ENCODE measurements around the gene CIROP. TPM values are rescaled to one million over a fixed set of nuclear protein-coding genes. Genes with fewer than 3 reads are reported as not detected.

Gene CIROP
- total and polyA plus RNA-seq, 9 of the 15 experiments (the other 6 are each of a cell fraction or from before 2014, with no cell fraction given), result not detected

DNA sequence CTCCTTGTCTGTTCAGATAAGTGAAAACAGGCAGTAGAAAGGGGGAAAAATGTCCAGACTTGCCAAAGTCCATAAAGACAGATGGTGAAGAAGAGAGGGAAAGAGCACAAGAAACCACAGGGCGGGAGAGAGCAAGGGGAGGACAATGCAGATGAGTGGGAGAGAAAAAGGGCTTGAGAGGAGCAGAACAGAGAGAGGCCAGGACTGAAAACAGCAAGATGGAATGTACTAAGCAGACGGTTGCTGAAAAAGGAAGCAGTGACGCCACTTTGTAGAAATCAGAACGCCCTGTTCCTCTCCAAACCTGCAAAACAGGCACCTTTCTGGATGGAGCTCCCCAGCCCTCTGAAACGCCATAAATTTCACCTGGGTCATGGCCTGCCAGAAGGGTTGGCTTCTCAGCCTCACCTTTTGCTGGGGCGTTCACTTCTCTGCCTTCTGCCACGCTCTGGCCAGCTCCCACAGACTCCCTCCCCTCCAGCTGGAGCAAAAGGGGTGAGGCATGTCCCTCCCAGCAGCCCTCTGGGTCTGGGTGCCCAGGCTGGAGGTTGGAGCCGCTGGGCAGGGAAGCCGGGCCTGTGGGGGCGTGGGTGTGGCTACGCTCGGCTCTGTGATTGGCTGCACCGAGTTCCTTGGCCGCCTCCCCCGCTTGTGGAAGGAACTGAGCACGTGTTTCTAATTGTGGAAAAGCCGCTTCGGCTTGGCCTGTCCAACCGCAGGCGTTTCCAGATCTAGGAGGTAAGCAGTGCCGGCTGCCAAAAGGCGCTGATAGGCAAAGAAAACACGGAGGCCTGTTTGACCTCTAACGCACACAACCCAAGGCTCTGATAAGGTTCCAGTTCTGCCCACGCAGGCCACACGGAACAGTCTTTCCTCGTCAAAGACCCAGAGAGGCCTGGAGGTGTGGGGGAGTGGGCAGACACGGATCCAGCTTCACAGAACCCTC, 49.3 kb upstream of the CIROP start (continued):
- TF ChIP-seq ZNF184 (CRISPR knock-in tag; IDR thresholded peaks at IDR 0.05) (no peak), ZNF354B (CRISPR knock-in tag; IDR thresholded peaks at IDR 0.05) (no peak), BRF1 (IDR thresholded peaks at IDR 0.05; ENCODE audit: borderline replicate concordance, extremely low read depth, insufficient read length) (no peak), ZNF3 (CRISPR knock-in tag; IDR thresholded peaks at IDR 0.05) (no peak), RAD51 (IDR thresholded peaks at IDR 0.05; ENCODE audit: borderline replicate concordance, low read depth) (peak; percentile 81), POLR2AphosphoS2 (IDR thresholded peaks at IDR 0.05; ENCODE audit: low read length) (no peak), POLR2A (conservative IDR thresholded peaks at IDR 0.05) (peak; percentile 45; the same call in 1 of the 2 replicates), MEF2A (IDR thresholded peaks at IDR 0.05; ENCODE audit: control insufficient read depth, low read depth, low read length) (no peak), FOXA3 (CRISPR knock-in tag; conservative IDR thresholded peaks at IDR 0.05 in 1 of 2, IDR thresholded peaks at IDR 0.05 in 1 of 2) (peak in 1 of 2 experiments; percentile 45; a peak in 1 of 4 replicates), SPI1 (IDR thresholded peaks at IDR 0.05; ENCODE audit: borderline replicate concordance, low read depth, low read length) (0 out of 2 replicates have a peak, but pooled peaks have one; percentile 0), ZNF408 (CRISPR knock-in tag; IDR thresholded peaks at IDR 0.05; ENCODE audit: low read depth) (no peak), NCOA6 (IDR thresholded peaks at IDR 0.05) (no peak), ATF7 (IDR thresholded peaks at IDR 0.05) (0 out of 2 replicates have a peak, but pooled peaks have one; percentile 30), BRD9 (IDR thresholded peaks at IDR 0.05; ENCODE audit: low read depth, partially characterized antibody) (peak; percentile 24), RBBP5 (IDR thresholded peaks at IDR 0.05; ENCODE audit: borderline replicate concordance, insufficient read depth, low read length, poor library complexity, severe bottlenecking) (no peak), ZNF146 (CRISPR knock-in tag; IDR thresholded peaks at IDR 0.05; ENCODE audit: unreplicated experiment) (no peak), ZNF436 (CRISPR knock-in tag; IDR thresholded peaks at IDR 0.05) (no peak), RFX5 (IDR thresholded peaks at IDR 0.05; ENCODE audit: low read depth, low read length) (no peak), ZFX (CRISPR knock-in tag; IDR thresholded peaks at IDR 0.05) (peak; percentile 80), CTBP1 (IDR thresholded peaks at IDR 0.05; ENCODE audit: borderline replicate concordance) (peak; percentile 76), TCF3 (CRISPR knock-in tag; IDR thresholded peaks at IDR 0.05) (peak; percentile 63), HCFC1 (IDR thresholded peaks at IDR 0.05; ENCODE audit: low read depth, low read length) (no peak), ZSCAN29 (IDR thresholded peaks at IDR 0.05) (no peak), XRCC5 (IDR thresholded peaks at IDR 0.05; ENCODE audit: low read depth, low read length) (no peak), MTA3 (IDR thresholded peaks at IDR 0.05; ENCODE audit: borderline replicate concordance) (peak; percentile 79; the same call in 1 of the 2 replicates), ZBTB1 (CRISPR knock-in tag; IDR thresholded peaks at IDR 0.05; ENCODE audit: borderline replicate concordance, low read depth) (no peak), CHCHD3 (CRISPR knock-in tag; IDR thresholded peaks at IDR 0.05) (no peak), ZNF174 (CRISPR knock-in tag; IDR thresholded peaks at IDR 0.05) (no peak), ZNF232 (CRISPR knock-in tag; IDR thresholded peaks at IDR 0.05) (no peak)

Measured in K562 (cell line).